ENCODE measurements around the gene ALDH4A1. TPM values are rescaled to one million over a fixed set of nuclear protein-coding genes. Genes with fewer than 3 reads are reported as not detected.

The ALDH4A1 gene
- total RNA-seq, 3 donors from 2014 or later (not counting 1 experiment from before 2014, with no cell fraction given) = 3.4 to 4.1 (median 3.7) TPM

DNA sequence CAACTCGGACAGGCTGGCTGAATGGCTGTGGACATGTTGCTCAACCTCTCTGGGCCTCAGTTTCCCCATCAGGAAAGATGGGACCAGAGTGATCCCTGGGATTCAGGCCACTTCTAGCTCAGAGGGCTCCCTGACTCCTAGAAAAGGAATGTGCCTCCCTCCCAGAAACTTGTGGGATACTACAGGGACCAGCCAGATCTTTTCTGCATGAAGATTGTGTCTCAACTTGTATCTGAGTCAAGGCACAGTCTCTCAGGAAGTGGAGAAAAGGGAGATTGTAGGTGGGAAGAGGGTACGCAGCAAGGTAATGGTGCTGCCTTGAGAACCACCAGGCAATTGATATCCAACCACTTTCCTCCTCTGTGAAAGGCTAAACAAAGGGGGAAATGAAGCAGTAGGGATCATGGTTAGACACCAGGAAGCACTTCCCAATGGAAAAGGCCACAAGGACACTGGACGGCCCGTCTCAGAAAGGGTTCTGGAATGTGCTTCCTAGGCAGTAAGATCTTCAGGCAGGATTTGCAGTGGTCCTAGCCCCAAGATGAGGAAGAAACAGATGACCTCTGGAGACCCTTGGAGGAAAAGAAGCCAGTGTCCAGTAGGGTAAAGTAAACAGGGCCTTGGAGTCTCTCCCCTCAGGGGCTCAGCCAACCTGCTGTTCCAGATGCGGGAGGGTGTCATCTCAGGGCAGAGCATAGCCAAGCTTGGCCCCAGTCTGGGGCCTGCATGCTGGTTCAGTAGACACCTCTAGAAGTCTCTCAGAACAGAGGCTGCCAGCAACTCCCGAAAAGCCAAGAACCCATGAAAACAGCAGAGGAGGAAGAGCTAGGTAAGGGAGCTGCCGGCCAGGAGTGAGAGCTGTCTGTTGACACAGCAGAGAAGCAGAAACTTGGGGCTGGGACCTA is 37.3 kb upstream of the ALDH4A1 start:
- H3K9me3 ChIP-seq (ENCODE audit: control insufficient read depth, insufficient read depth, low read length) = no peaks in the 10 kb centered on the region
- H3K4me3 Mint-ChIP-seq = no peak overlapping the region
- H3K4me1 ChIP-seq (ENCODE audit: control insufficient read depth, insufficient read depth, low read length) = peaks cover 86% of the 10 kb centered on the region
- DNase-seq (no peak), ATAC-seq (no peak)
- H3K27ac Mint-ChIP-seq = peak overlapping the region; percentile 54 to 56
- H3K4me1 Mint-ChIP-seq = peaks cover 62 to 72% of the 10 kb centered on the region in 2 donors
- intact Hi-C loops (cut with micrococcal nuclease) = no loop called here
- no peaks in the 10 kb centered on the region for H3K36me3 Mint-ChIP-seq
- H3K27ac ChIP-seq (ENCODE audit: low read length) = no peak overlapping the region
- H3K4me3 ChIP-seq (ENCODE audit: low read length) = no peak overlapping the region
- TF ChIP-seq CTCF (IDR thresholded peaks at IDR 0.05) = no peak
- peaks cover 5% of the 10 kb centered on the region for H3K36me3 ChIP-seq (ENCODE audit: control insufficient read depth, insufficient read depth, low read length)
- H3K27me3 Mint-ChIP-seq (ENCODE audit: low read depth in 2 of 2) = no peaks in the 10 kb centered on the region
- WGBS (ENCODE audit: insufficient coverage) = 96% methylated on average over 6 of the region's 7 CpGs
- H3K9me3 Mint-ChIP-seq = no peaks in the 10 kb centered on the region
- no peaks in the 10 kb centered on the region for H3K27me3 ChIP-seq (ENCODE audit: control insufficient read depth, insufficient read depth, low read length)

GRCh38 chr1:18938707-18939070 is 36.3 kb upstream of the ALDH4A1 start:
- Histone ChIP-seq H3K27me3 (ENCODE audit: control insufficient read depth, insufficient read depth, low read length) (no peaks in the 10 kb centered on the region), H3K4me1 (ENCODE audit: control insufficient read depth, insufficient read depth, low read length) (peaks cover 84% of the 10 kb centered on the region), H3K36me3 (ENCODE audit: control insufficient read depth, insufficient read depth, low read length) (peaks cover 3% of the 10 kb centered on the region), H3K4me3 (ENCODE audit: low read length) (no peak overlapping the region), H3K27ac (ENCODE audit: low read length) (no peak overlapping the region), H3K9me3 (ENCODE audit: control insufficient read depth, insufficient read depth, low read length) (no peaks in the 10 kb centered on the region)
- H3K36me3 Mint-ChIP-seq = no peaks in the 10 kb centered on the region
- H3K27me3 Mint-ChIP-seq (ENCODE audit: low read depth in 2 of 2) = no peaks in the 10 kb centered on the region
- TF ChIP-seq CTCF (IDR thresholded peaks at IDR 0.05) = no peak
- intact Hi-C loops (cut with micrococcal nuclease) = no loop called here
- no peak for ATAC-seq
- no peak overlapping the region for H3K27ac Mint-ChIP-seq
- WGBS (ENCODE audit: insufficient coverage) = 90% methylated on average over 2 of the region's 2 CpGs
- peaks cover 59 to 68% of the 10 kb centered on the region in 2 donors for H3K4me1 Mint-ChIP-seq
- no peak for DNase-seq
- H3K4me3 Mint-ChIP-seq = no peak overlapping the region
- no peaks in the 10 kb centered on the region for H3K9me3 Mint-ChIP-seq

GRCh38 chr1:18938008-18938706 is 35.8 kb upstream of the ALDH4A1 start:
- no peak for TF ChIP-seq CTCF (IDR thresholded peaks at IDR 0.05)
- no peaks in the 10 kb centered on the region for H3K27me3 ChIP-seq (ENCODE audit: control insufficient read depth, insufficient read depth, low read length)
- WGBS (ENCODE audit: insufficient coverage) = 89% methylated on average over 14 of the region's 14 CpGs
- peak overlapping the region in 1 of 2 donors; percentile 62 for H3K27ac Mint-ChIP-seq
- no peak overlapping the region for H3K27ac ChIP-seq (ENCODE audit: low read length)
- H3K4me1 ChIP-seq (ENCODE audit: control insufficient read depth, insufficient read depth, low read length) = peaks cover 83% of the 10 kb centered on the region
- no peaks in the 10 kb centered on the region for H3K27me3 Mint-ChIP-seq (ENCODE audit: low read depth in 2 of 2)
- H3K4me3 ChIP-seq (ENCODE audit: low read length) = no peak overlapping the region
- H3K9me3 Mint-ChIP-seq = no peaks in the 10 kb centered on the region
- ATAC-seq (peak; percentile 12 to 26 (median 14)), DNase-seq (no peak)
- intact Hi-C loops (cut with micrococcal nuclease) = no loop called here
- H3K9me3 ChIP-seq (ENCODE audit: control insufficient read depth, insufficient read depth, low read length) = no peaks in the 10 kb centered on the region
- no peaks in the 10 kb centered on the region for H3K36me3 ChIP-seq (ENCODE audit: control insufficient read depth, insufficient read depth, low read length)
- H3K4me1 Mint-ChIP-seq = peaks cover 55 to 63% of the 10 kb centered on the region in 2 donors
- no peaks in the 10 kb centered on the region for H3K36me3 Mint-ChIP-seq
- no peak overlapping the region for H3K4me3 Mint-ChIP-seq
